ENCODE data around the gene SLC25A26. TPM values are rescaled to one million over a fixed set of nuclear protein-coding genes. Genes with fewer than 3 reads are reported as not detected.

Gene SLC25A26
- total RNA-seq, 1 experiment from 2014 or later = 13.2 TPM

GRCh38 chr3:66404197-66404596 lies 183.4 kb downstream of the SLC25A26 start:
- BruUV-seq (replicated peaks) = no TSS peak
- Histone ChIP-seq H3K27me3 (ENCODE audit: control insufficient read depth, insufficient read depth, low read length) (no peaks in the 10 kb centered on the region), H3K4me1 (ENCODE audit: control insufficient read depth, insufficient read depth, low read length) (no peaks in the 10 kb centered on the region), H3K27ac (ENCODE audit: low read length) (no peak overlapping the region), H3K4me3 (ENCODE audit: low read depth in 2 of 2, low read length in 2 of 2) (no peak overlapping the region), H3K36me3 (ENCODE audit: control insufficient read depth, insufficient read depth, low read length) (no peaks in the 10 kb centered on the region), H3K9me3 (ENCODE audit: control insufficient read depth, insufficient read depth, low read depth, low read length) (no peaks in the 10 kb centered on the region)
- in situ Hi-C loops (cut with HindIII; ENCODE audit: low pct_unique_long_range_greater_than_20kb, low sequenced_read_pairs) (no loop called here), intact Hi-C loops (cut with micrococcal nuclease; ENCODE audit: unreplicated experiment) (no loop called here)
- ATAC-seq (no peak), DNase-seq (ENCODE audit: low read depth, low spot score) (no peak)
- no peak for TF ChIP-seq TCF7L2 (IDR thresholded peaks at IDR 0.05; ENCODE audit: low read depth, low read length)
- TF ChIP-seq POLR2AphosphoS5 (IDR thresholded peaks at IDR 0.05; ENCODE audit: low read depth, low read length) = no peak
- TF ChIP-seq SIN3A (IDR thresholded peaks at IDR 0.05; ENCODE audit: borderline replicate concordance, insufficient read depth, low read depth, low read length) = no peak
- TF ChIP-seq CTCF (IDR thresholded peaks at IDR 0.05) = no peak
- TF ChIP-seq REST (IDR thresholded peaks at IDR 0.05; ENCODE audit: insufficient read depth in 1 of 2, low read depth in 2 of 2, low read length in 1 of 2) = no peak
- ChIA-PET POLR2A (no interaction called here), CTCF (interaction anchor here (0.7 kb wide), 1 partner anchor 412 kb away, joined by 3 read pairs; no protein-coding TSS in a partner anchor)

- H3K4me3 ChIP-seq (ENCODE audit: low read depth in 2 of 2, low read length in 2 of 2) = no peak overlapping the region
- POLR2A ChIA-PET = interaction anchor here (0.5 kb wide), 1 partner anchor 38 kb away, joined by 3 read pairs; no protein-coding TSS in a partner anchor
- H3K9me3 ChIP-seq (ENCODE audit: control insufficient read depth, insufficient read depth, low read depth, low read length) = no peaks in the 10 kb centered on the region
- H3K36me3 ChIP-seq (ENCODE audit: control insufficient read depth, insufficient read depth, low read length) = no peaks in the 10 kb centered on the region
- CTCF ChIA-PET = no interaction called here
- no peaks in the 10 kb centered on the region for H3K27me3 ChIP-seq (ENCODE audit: control insufficient read depth, insufficient read depth, low read length)
- ATAC-seq (no peak), DNase-seq (ENCODE audit: low read depth, low spot score) (no peak)
- no peak overlapping the region for H3K27ac ChIP-seq (ENCODE audit: low read length)
- in situ Hi-C loops (cut with HindIII; ENCODE audit: low pct_unique_long_range_greater_than_20kb, low sequenced_read_pairs) = no loop called here
- intact Hi-C loops (cut with micrococcal nuclease; ENCODE audit: unreplicated experiment) = loop anchor here (5.0 kb wide), 1 partner anchor 412 kb away; no protein-coding TSS in a partner anchor
- BruUV-seq (replicated peaks) = no TSS peak
- no peaks in the 10 kb centered on the region for H3K4me1 ChIP-seq (ENCODE audit: control insufficient read depth, insufficient read depth, low read length)
- TF ChIP-seq TCF7L2 (IDR thresholded peaks at IDR 0.05; ENCODE audit: low read depth, low read length) (no peak), POLR2AphosphoS5 (IDR thresholded peaks at IDR 0.05; ENCODE audit: low read depth, low read length) (no peak), SIN3A (IDR thresholded peaks at IDR 0.05; ENCODE audit: borderline replicate concordance, insufficient read depth, low read depth, low read length) (no peak), CTCF (IDR thresholded peaks at IDR 0.05) (no peak), REST (IDR thresholded peaks at IDR 0.05; ENCODE audit: insufficient read depth in 1 of 2, low read depth in 2 of 2, low read length in 1 of 2) (no peak)
Measured at GRCh38 chr3:66404903-66405700, 184.3 kb downstream of the SLC25A26 start.
